GM19099 (cell line): Measurements from ENCODE around the gene ANO1.

ENCODE experiments used
- POLR2A ChIP-seq: IDR thresholded peaks from 3 replicates; pipeline ENCODE4 v1.6.1; 2011; ENCODE audit warnings: low read depth; ENCODE audit not compliant: insufficient read length; ENCODE audit errors: extremely low read depth

ANO1 gene

DNA sequence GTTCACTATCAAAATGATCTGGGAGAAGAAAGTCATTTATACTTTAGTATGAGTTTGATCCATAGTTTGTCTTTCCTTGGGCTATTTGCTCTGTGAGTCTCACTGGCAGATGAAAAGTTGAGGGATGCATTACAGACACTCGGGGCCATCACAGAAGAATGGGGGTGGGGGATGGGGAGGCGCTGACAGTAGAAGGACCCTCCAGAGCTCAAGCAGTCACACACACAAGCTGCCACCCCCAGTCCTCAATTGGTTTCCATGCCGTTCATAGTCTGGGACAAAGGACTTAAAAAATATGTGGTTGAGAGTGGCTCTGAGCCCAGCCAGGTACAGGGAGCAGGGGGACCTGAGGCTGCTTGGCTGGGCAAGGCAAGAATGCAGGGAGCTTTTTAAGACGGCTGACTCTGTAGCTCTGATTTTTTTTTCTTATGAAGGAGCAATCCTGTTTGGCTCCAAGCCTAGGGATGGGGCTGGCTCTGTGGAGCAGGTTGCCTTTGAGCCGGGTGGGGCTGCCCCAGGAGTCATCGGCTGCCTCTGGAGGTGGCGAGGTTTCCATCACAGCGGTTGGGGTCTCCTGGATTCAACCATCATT is 13.3 kb upstream of the ANO1 start:
- no peak for TF ChIP-seq POLR2A

GRCh38 chr11:70065318-70066135 is 12.6 kb upstream of the ANO1 start:
- TF ChIP-seq POLR2A = no peak

DNA sequence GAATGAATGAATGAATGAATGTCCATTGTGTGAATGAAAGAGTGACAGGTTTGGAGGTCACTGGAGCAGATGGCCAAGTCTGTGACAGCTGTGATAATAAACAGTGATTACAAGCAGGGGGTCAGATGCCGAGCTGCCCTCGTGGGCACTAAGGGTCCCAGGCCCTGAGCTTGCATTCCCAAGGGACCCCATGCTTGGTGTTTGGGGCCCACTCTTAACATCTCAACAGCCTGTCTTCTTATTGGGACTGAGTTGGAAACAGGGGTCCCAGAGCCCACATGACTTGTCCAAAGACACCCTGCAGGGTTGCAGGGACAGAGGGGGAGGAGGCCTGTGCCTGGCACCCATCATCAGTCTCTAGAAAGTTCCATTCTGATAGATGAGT is 12.0 kb upstream of the ANO1 start:
- TF ChIP-seq POLR2A = no peak

- no peak for TF ChIP-seq POLR2A
These were observed 11.5 kb upstream of the ANO1 start for GRCh38 chr11:70066628-70067027.

GRCh38 chr11:70067036-70067435 is 11.1 kb upstream of the ANO1 start:
- TF ChIP-seq POLR2A = no peak

DNA sequence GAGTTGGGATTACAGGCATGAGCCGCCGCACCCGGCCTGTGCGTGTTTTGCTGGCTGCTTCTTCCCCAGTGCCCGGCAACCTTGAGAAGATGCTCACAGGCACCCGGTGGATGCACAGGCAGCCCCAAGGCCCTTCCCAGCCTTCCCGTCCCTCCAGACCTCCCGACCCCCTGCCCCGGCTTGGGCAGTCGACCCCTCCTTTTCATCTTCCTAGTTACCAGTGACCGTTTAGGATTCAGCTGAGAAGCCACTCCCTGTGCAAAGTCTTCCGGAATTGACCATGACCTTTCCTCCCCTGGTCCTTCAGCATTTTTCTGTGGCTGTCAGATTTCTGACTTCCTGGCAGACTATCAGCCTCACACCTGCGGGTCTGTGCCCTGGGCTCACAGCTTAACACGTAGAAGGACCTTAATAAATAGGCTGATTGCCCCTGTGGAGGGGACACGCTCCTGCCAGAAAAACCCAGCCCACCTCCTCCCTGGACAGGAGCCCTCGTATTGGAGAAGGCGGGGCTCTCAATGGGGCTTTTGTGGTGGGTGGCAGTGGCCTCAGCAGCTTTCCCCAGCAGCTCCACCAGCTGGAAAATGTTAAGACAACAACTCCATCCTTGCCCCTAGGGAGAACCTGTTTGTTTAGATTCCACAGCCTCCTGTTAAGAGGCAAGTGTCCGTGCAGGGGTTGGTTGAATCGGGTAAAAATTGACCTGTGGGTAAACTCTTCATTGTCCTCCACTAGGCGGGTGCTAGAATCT is 10.4 kb upstream of the ANO1 start:
- TF ChIP-seq POLR2A = no peak

DNA sequence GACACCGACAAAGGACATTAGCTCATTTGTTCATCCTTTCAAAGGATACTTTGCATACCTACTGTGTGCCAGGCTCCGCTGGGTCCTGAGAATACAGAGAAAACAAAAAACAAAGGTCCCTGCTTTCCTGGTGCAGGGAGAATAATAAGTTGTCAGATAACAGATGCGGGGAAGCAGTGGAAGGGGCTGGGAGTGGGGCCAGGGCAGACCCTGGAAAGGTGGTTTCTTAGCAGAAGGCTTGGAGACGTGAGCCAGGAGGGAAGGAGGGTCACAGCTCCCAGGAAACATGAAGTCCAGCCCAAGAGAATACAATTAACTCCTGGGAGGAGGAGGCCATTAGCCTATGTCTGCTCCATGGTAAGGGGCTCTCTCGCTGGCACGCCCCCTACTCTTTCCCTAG is 9.8 kb upstream of the ANO1 start:
- TF ChIP-seq POLR2A = no peak

DNA sequence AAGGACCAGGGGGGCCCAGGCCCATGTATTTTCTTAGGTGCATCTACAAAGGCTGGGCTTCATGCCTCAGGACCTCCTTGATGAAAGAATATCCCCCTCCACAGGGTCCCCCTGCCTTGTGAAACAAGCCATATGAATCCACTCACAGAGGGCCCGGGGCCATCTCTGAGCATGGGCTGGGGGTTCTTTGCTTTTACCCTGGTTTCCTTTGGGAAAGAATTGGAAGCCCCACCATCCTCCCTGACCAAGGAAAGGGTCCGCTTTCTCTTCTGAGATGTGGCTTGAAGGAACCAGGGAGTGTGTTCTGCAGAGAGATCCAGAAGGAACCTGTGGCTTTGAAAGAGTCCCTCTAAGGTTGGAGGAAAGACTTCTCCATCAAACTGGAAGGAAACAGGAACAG is 9.2 kb upstream of the ANO1 start:
- no peak for TF ChIP-seq POLR2A

GRCh38 chr11:70070706-70071105 is 7.4 kb upstream of the ANO1 start:
- TF ChIP-seq POLR2A = no peak

DNA sequence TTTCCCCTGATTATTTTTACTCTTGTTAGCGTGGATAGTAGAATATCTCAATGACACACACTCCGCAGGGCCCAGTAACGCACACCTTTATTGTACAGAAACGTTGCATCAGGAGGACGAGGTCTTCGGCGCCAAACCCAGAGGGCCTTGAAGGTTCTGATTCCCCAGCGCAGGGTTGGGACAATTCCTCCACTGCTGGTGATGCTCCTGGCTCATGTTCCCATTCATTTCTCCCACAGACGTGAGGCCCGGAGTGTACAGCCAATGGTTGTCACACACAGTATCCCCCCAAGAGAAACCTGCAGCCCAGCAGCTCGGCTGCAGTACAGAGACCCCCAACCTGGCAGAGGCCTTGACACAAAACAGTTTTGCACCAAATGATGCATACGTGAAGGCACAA is 6.1 kb upstream of the ANO1 start:
- no peak for TF ChIP-seq POLR2A

DNA sequence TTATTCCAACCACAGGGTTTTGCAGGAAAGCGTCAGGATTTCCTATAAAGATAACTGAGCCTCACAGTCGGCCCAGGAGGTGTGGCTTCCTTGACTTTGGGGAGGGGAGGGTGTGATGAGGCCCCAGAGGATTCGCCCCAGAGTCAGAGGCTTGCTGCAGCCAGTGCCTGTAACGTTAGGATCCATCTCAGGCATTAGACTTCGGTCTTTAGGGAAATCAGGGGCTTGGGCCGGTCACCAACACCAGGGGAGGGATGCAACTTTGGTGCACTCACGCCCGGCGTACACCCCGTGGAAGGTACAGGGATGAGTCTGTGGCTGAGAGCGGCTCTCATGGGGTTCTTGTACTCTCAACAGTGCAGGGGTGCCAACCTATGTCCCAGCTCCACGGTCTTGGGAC is 5.7 kb upstream of the ANO1 start:
- no peak for TF ChIP-seq POLR2A

DNA sequence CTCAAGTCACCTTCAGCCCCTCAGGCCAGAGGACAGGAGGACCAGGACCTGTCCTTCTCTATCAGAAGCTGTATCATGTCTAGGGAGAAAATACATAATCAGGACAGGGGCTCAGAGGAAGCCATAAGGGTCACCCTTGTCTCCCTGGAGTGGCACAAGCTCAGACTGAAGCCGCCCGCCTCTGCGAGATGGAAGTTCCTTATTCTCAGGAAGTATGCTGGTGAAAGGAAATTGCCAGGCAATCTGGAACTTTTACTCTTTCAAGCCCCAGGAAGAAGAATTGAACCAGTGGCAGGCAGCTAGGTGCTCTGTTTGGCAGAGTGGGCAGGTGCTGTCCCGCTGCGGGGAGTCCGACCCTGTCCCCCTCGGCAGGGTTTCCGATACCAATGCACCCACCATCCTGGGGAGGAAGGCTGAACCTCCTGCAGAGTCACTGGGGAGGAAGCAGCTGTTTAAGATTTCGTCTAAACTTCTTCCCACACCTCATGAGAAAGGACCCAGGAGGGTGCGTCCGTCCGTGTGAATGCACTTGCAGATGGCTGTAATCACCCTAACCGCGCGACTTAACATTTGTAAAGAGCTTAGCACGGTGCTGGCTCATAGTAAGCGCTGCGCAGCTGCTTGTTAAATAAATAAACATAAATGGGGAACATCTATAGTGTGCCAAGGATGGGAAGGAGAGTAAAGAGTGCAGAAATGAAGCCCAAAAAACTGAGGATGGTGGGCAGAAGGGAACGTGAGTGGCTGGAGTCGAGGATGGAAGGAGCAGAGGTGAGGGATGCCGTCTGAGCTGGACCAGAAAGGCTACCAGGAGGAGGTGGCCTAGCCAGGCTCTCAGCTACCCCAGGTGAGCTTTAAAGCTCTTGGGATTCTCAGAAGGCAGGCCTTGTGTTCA is 5.0 kb upstream of the ANO1 start:
- no peak for TF ChIP-seq POLR2A

- no peak for TF ChIP-seq POLR2A
These were observed 4.2 kb upstream of the ANO1 start for GRCh38 chr11:70073871-70074371.

GRCh38 chr11:70074746-70075145 is 3.4 kb upstream of the ANO1 start:
- no peak for TF ChIP-seq POLR2A

- no peak for TF ChIP-seq POLR2A
These were observed 2.3 kb upstream of the ANO1 start for GRCh38 chr11:70075836-70076235.
